Mononuclear cell (primary cell): ENCODE measurements around the gene HSPA12A. TPM values are rescaled to one million over a fixed set of nuclear protein-coding genes. Genes with fewer than 3 reads are reported as not detected.

ENCODE experiments used
- H3K27me3 ChIP-seq: 2 replicates; pipeline ENCODE4 v1.6.0; 2011; ENCODE audit warnings: low read length, control low read depth; ENCODE audit not compliant: insufficient read depth
- H3K4me1 ChIP-seq: 2 replicates; pipeline ENCODE4 v1.5.1; 2011; ENCODE audit warnings: mild to moderate bottlenecking, low read length, control low read depth; ENCODE audit not compliant: insufficient read depth
- H3K4me3 ChIP-seq: 2 replicates; pipeline ENCODE4 v1.5.1; 2011; ENCODE audit warnings: mild to moderate bottlenecking, low read length, moderate library complexity
- H3K9me3 ChIP-seq: 2 replicates; pipeline ENCODE4 v1.5.1; 2011; ENCODE audit warnings: low read depth, mild to moderate bottlenecking, control low read depth, low read length
- total RNA-seq: library from RNA; depleted of rRNA; stranded (reverse); fragments of >200 nt; gene quantifications from one replicate; pipeline ENCODE4 v1.2.3, GENCODE V29; 2012

The HSPA12A gene
- total RNA-seq, 1 donor: under 0.01 TPM

DNA sequence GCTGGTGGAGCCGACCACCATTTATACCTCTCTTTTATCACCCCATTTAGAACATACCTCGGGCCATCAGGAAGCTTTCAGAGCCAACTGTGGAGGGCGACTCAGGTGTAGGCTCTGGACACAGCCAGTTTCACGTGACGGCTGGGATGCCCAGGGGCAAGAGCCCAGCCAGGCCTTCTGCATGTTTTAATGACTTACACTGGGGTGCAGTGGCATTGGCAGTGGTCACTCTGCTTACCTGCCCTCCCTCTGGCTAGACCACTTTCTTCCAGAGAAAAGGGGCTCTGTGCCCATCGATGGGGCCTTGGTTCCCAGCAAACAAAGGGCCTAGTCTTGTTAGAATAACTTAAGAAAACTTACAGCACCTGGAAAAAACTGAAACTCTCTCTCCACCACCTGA is 71.7 kb downstream of the HSPA12A start:
- H3K27me3 ChIP-seq: peaks cover 3% of the 10 kb centered on the region
- no peaks in the 10 kb centered on the region for H3K9me3 ChIP-seq
- H3K4me3 ChIP-seq: no peak overlapping the region
- no peaks in the 10 kb centered on the region for H3K4me1 ChIP-seq

DNA sequence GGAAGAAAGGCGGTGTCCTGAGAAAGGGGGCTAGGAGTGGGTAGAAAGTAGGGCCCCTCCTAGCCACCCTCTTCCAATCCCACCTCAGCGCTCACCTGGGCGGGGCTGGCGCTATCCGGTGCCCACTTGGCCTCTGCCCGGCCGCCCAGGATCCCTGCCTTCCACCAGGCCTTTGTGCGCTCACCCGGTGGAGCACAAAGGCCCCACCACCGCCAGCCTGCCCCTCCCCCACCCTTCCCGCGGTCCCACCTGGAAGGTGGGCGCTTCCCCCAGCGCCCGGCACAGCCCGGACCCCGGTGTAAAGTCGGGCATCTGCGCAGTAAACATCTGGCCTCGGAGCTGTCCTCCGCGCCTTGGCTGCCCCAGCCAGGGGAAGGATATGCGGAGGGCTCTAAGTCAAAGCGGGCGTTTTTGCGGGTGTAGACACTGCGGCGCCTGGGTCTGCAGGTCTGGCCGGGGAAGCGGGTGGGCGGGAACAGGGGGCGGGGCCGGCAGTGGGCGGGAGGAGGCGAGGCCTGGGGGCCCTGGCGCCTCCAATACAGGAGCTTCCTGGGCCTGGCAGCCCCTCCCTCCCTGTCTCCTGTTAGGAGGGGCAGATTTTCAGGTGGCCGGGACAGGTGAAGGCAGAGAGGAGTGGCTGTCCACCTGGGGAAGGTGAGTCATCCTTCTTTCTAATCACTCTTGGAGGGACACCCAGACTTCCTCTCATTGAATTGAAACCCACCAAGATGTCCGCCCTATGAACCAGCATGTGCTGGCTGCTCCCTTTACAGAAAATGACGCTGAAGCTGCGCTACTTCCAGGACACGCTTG is 72.3 kb downstream of the HSPA12A start:
- H3K4me1 ChIP-seq: no peaks in the 10 kb centered on the region
- peaks cover 3% of the 10 kb centered on the region for H3K27me3 ChIP-seq
- H3K9me3 ChIP-seq: no peaks in the 10 kb centered on the region
- H3K4me3 ChIP-seq: no peak overlapping the region

DNA sequence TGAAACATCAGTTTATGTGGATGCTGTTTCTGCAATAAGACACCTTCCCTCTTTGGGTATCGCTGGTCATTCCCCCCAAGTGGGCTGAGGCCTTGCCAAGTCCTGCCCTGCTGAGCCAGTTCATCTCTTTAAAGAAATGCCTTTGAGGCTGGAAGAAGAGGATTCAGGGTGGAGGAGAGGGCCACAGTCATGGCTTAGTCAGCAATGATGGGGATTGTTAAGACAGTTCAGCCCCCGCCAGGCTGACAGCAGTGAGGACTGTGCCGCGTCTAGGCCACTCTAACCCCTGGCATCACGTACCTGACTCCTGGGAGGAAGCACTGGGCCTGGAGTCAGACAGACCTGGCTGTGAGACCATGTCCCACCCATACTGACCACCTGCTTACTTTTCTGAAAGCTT is 73.3 kb downstream of the HSPA12A start:
- H3K27me3 ChIP-seq: peaks cover 3% of the 10 kb centered on the region
- no peak overlapping the region for H3K4me3 ChIP-seq
- no peaks in the 10 kb centered on the region for H3K9me3 ChIP-seq
- H3K4me1 ChIP-seq: no peaks in the 10 kb centered on the region

DNA sequence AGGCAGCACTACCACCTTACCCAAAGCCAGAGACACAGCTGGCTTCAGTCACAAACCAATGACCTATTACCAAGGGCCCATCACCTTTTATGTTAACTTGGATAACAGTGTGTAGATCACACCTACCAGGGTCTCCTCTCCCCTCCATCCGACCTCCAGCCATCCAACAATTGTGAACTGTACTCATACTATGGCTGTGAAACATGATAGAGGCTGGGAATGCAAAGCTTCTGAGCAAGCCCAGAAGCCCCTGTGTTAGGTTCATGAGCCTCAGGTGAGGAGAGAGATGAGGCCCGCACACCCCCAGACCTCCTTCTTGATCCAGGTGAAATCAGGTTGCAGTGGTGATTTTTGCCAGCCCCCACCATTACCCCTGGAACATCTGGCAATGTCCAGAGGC is 73.9 kb downstream of the HSPA12A start:
- Histone ChIP-seq H3K9me3 (no peaks in the 10 kb centered on the region), H3K27me3 (peaks cover 3% of the 10 kb centered on the region), H3K4me3 (no peak overlapping the region), H3K4me1 (no peaks in the 10 kb centered on the region)

DNA sequence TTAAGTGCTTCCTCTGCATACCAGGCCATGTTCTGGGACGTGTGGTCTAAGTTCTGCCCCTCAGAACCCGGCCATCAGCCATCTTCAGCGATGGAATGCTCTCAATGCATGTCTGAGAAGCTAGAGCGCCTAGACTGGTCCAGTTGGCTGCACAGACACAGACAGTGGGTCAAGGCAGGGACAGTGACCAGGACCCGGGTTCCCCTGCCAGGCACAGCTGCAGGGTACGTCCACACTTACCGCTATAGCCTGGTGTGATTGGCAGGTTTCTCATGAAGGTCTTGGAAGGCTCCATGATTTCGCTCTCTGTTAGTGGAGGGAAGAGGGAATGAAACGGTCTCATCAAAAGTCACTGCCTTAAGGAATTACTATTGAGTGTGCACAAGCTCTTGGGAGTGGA is 74.3 kb downstream of the HSPA12A start:
- Histone ChIP-seq H3K4me1 (no peaks in the 10 kb centered on the region), H3K27me3 (peaks cover 3% of the 10 kb centered on the region), H3K9me3 (no peaks in the 10 kb centered on the region), H3K4me3 (no peak overlapping the region)

DNA sequence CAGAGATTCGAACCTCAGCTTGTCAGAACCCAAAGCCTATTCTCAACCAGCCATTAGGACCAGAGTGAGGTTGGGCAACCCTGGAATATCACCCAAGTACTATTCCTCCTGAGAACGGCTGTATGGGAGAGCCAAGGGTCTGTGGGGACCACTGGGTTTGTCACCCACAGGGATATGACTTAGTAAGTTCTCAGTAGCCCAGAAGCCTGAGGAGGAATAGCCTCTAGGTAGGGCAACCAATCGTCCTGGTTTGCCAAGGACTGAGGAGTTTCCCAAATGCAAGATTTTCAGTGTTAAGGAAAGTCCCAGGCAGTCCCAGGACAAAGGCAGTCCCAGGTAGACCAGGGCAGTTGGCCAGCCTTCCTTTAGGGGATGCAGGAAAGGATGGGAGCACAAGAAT is 74.9 kb downstream of the HSPA12A start:
- no peak overlapping the region for H3K4me3 ChIP-seq
- H3K4me1 ChIP-seq: no peaks in the 10 kb centered on the region
- H3K27me3 ChIP-seq: peaks cover 3% of the 10 kb centered on the region
- H3K9me3 ChIP-seq: no peaks in the 10 kb centered on the region

DNA sequence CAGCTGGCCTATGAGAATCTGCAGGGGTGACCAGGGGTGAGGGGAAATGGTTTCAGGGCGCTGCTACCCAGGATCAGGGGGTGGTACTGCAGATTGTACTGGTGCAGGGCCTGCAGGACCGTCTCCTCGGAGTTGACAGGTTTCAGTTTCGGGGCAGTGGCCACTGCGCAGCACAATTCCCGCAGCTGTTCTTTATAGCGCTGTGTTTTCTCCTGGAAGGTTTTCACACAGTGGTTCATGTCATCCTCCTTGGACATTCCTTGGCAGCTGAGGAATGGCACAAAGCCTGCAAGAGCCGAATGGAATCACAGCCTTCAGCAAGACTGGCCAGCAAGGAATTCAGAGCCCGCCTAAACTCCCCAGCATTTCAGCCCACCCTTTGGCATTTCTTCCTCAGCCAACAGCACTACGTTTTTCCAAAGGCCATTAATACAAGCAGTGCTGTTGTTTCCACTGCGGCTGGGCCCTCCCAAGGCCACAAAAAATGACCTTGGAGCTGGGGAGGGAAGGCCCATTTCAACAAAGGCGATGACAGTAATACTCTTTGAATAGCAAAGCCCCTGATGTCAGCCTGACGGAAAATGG is 76.7 kb downstream of the HSPA12A start:
- Histone ChIP-seq H3K4me3 (no peak overlapping the region), H3K4me1 (no peaks in the 10 kb centered on the region), H3K9me3 (no peaks in the 10 kb centered on the region), H3K27me3 (peaks cover under 1% of the 10 kb centered on the region)

DNA sequence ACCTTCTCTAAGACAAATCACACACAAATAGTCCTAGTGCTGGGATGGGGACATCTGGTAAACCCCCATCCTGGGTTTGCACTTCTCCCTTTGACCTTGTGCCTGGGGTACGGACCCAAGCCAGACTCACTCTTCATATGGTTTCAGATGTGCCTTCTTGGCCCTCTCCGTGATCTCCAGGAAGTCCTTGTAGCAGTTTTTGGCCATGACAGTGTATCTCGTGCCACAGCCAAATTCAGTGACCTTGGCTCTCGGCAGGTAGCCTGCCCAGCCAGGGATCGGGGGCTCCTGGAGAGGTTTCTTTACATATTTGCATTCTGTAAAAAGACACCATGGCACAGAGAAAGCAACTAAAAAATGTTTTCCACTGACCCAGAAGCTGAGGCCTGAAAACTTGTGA is 77.7 kb downstream of the HSPA12A start:
- no peak overlapping the region for H3K4me3 ChIP-seq
- H3K9me3 ChIP-seq: no peaks in the 10 kb centered on the region
- no peaks in the 10 kb centered on the region for H3K27me3 ChIP-seq
- H3K4me1 ChIP-seq: no peaks in the 10 kb centered on the region

DNA sequence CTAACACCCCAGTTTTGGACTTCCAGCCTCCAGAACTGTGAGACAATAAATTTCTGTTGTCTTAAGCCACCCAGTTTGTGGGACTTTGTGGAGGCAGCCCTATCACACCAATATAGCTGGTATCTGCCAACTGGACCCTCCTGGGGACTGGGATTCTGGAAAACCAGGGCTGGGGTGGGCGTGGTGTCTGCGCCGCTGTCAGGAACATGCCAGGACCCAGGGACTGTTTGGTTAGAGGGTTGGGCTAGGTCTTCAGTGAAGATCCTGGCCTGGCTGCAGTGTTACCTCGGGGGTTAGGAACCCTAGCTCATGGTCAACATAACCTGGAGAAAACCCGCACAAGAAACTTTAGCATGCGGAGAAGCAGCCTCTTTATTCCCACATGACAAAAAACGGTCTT is 79.0 kb downstream of the HSPA12A start:
- Histone ChIP-seq H3K4me1 (no peaks in the 10 kb centered on the region), H3K4me3 (no peak overlapping the region), H3K27me3 (no peaks in the 10 kb centered on the region), H3K9me3 (no peaks in the 10 kb centered on the region)

DNA sequence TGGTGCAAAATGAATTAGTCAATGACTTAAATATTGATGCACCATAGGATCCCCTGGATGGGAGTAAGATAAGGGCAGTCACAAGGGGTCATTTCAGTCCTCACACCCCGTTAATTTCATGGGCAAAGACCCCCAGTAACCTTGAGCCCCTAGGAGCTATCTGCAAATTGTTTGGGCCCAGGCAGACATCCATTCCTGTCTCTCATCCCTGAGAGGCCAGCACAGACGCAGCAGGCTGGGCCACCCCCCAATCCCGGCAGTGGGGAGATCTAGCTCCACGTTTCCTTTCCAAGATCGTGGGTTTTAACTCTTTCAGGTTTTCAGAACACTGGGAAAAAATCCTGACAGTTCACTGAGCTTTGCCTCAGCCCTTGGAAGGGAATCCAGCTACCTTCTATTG is 81.5 kb downstream of the HSPA12A start:
- Histone ChIP-seq H3K27me3 (no peaks in the 10 kb centered on the region), H3K4me1 (no peaks in the 10 kb centered on the region), H3K9me3 (no peaks in the 10 kb centered on the region), H3K4me3 (no peak overlapping the region)

DNA sequence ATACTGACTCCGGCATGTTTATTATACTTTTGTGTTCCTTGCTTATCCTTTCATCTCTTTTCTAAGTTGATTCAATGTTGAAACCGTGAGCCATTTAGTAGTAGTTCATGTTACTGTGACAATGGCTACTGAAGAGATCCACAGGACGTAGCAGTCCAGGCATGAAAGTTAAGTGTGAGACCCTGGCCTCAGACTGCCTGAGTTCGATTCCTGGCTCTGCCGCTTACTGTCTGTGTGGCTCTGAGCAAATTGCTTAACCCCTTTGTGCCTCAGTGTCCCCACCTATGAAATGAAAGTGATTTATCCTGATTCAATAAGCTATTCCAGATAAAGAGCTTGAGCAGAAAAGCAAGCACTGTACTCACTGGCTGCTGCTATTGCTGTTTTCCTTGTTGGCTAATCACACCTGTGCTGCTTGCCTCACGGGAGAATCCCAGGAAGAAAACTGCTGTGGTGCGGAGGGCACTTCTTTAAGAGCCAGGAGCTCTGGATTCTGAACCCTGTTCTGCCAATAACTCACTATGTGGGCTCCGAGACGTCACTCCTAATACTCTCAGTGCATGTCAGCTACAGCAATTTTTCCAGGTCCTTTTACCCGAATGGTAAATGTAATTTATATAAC is 83.2 kb downstream of the HSPA12A start:
- Histone ChIP-seq H3K27me3 (no peaks in the 10 kb centered on the region), H3K4me3 (no peak overlapping the region), H3K4me1 (no peaks in the 10 kb centered on the region), H3K9me3 (no peaks in the 10 kb centered on the region)

DNA sequence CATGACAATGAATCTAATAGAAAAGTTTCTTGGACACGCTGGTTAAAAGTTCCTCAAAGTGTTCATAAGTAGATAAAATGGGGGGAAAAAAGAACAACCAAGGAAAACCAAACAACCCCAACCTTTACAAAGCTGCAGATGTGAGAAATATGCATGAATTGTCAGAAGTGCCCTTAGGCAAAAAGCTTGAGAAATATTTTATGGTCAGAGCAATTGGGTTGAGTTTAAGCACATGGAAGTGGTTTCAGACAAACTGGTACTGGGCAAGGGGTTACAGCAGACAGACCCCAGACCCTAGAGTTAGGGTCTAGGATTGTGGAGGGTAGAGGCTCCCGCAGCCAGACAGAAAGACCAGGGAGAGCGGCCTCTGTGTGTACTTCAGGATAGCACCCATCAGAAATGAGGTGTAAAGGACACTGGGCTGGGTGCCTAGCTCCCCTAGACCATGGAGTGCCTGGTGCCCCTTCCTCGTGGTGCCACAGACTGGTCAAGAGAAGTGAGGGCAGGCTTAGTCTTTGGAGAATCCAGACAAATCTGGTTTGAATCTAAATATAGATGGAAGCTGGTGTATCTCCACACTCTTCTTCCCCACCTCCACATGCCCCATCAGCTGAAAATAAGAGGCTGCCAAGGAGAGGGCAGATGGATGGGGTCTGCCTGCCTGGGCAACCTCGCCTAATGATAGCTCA is 84.4 kb downstream of the HSPA12A start:
- Histone ChIP-seq H3K27me3 (no peaks in the 10 kb centered on the region), H3K4me1 (no peaks in the 10 kb centered on the region), H3K9me3 (no peaks in the 10 kb centered on the region), H3K4me3 (no peak overlapping the region)

DNA sequence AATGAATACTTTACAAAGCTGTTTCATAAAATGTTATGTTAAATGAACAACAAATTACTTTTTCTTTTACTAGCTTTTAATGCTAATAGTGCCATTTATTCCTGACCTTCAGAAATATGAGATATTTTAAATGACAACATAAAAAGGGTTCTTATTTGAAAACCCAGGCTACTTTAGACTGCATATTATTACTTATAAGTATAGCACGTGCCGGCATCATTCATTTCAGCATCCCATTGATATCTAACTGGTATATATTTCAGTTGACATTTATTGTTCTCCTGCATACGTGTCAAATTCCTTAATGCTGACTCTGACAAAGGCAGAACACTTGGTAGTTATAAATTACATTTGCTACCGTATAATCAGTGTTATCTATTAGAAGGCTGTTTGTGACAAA is 86.3 kb downstream of the HSPA12A start:
- no peaks in the 10 kb centered on the region for H3K9me3 ChIP-seq
- H3K4me1 ChIP-seq: no peaks in the 10 kb centered on the region
- no peak overlapping the region for H3K4me3 ChIP-seq
- H3K27me3 ChIP-seq: no peaks in the 10 kb centered on the region

DNA sequence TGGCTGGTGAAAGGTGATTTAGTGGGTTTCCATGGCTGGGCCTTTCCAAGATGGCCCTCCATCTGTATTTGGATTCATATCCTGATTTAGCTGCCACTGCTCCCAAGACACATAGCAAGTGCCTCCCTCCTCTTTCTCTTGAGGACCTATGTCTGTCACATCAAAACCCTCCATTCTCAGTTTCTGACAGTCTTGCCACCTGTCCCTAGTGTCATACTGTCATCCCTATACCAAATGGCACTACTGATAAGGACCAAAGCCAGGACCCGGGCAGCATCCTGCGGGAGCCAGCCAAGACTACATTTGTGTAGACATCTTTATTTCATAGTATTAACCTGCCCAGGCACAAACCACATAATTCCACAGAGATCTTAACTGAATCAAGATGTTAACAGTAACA is 86.8 kb downstream of the HSPA12A start:
- H3K4me3 ChIP-seq: no peak overlapping the region
- H3K9me3 ChIP-seq: no peaks in the 10 kb centered on the region
- H3K4me1 ChIP-seq: no peaks in the 10 kb centered on the region
- no peaks in the 10 kb centered on the region for H3K27me3 ChIP-seq

DNA sequence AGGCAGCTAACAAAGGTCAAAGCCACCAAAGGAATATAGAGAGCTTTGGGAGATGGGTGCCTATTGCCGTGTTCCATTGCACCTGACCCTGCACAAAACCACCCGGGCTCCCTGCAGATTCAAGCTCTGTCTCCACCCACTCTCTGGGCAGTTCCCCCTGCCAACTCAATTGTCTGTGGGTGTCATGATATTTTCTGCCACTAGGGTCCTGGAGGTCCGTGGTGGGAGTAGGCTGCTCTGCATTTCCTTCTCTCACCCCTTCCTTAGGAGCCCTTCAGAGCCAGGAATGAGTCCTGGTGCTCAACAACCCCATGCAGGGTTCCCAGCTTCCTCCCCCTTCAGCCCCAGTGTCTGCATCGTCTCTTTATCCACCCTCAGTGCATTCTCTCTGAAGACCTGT is 87.5 kb downstream of the HSPA12A start:
- no peaks in the 10 kb centered on the region for H3K4me1 ChIP-seq
- no peak overlapping the region for H3K4me3 ChIP-seq
- no peaks in the 10 kb centered on the region for H3K27me3 ChIP-seq
- no peaks in the 10 kb centered on the region for H3K9me3 ChIP-seq
